ENCODE data around the gene PPP1R3E. TPM values are rescaled to one million over a fixed set of nuclear protein-coding genes. Genes with fewer than 3 reads are reported as not detected.
A peak's percentile ranks its signal among the peaks of the same experiment; 100 is the strongest.

Gene PPP1R3E
- polyA plus RNA-seq, 1 experiment = 2.4 TPM

GRCh38 chr14:23299986-23300686, 2.5 kb downstream of the PPP1R3E start:
- Histone ChIP-seq H3K27ac (ENCODE audit: low read depth, low read length) (peak overlapping the region; percentile 98), H3K27me3 (ENCODE audit: control insufficient read depth, insufficient read depth, low read length) (no peaks in the 10 kb centered on the region), H3K9me3 (ENCODE audit: control insufficient read depth, insufficient read depth, low read length) (no peaks in the 10 kb centered on the region; the same call in 1 of the 2 replicates), H3K4me3 (ENCODE audit: low read depth, low read length) (peak overlapping the region; percentile 79)
- ChIA-PET CTCF (interaction anchor here (0.6 to 2.8 kb wide), 19 partner anchors 8 to 205 kb away, joined by 3 to 27 read pairs (median 7); partner anchors contain the start of genes ACIN1, C14orf119, HOMEZ and PABPN1), POLR2A (interaction anchor here (0.6 to 1.3 kb wide), 2 partner anchors 14 to 258 kb away, joined by 5 to 11 read pairs; partner anchors contain the start of gene HOMEZ)
- DNase-seq (ENCODE audit: low read depth, low spot score) = no peak
- no peak for TF ChIP-seq CTCF (IDR thresholded peaks at IDR 0.05; ENCODE audit: low read depth, low read length)

- POLR2A ChIA-PET = no interaction called here
Observed at GRCh38 chr14:23299211-23299957, 3.3 kb downstream of the PPP1R3E start.

GRCh38 chr14:23297611-23298277, 4.9 kb downstream of the PPP1R3E start:
- Histone ChIP-seq H3K27me3 (ENCODE audit: control insufficient read depth, insufficient read depth, low read length) (peaks cover 6% of the 10 kb centered on the region), H3K9me3 (ENCODE audit: control insufficient read depth, insufficient read depth, low read length) (no peaks in the 10 kb centered on the region; the same call in 1 of the 2 replicates), H3K27ac (ENCODE audit: low read depth, low read length) (no peak overlapping the region), H3K4me3 (ENCODE audit: low read depth, low read length) (no peak overlapping the region)
- no peak for DNase-seq (ENCODE audit: low read depth, low spot score)
- TF ChIP-seq CTCF (IDR thresholded peaks at IDR 0.05; ENCODE audit: low read depth, low read length) = no peak
- CTCF ChIA-PET = interaction anchor here (0.9 to 3.9 kb wide), 3 partner anchors 11 to 177 kb away, joined by 3 to 20 read pairs (median 11); partner anchors contain the start of gene HOMEZ
- POLR2A ChIA-PET = no interaction called here

More at GRCh38 chr14:23299211-23299957, 3.3 kb downstream of the PPP1R3E start:
- no peak overlapping the region for H3K4me3 ChIP-seq (ENCODE audit: low read depth, low read length)
- peak; percentile 41; the same call in 1 of the 2 replicates for TF ChIP-seq CTCF (IDR thresholded peaks at IDR 0.05; ENCODE audit: low read depth, low read length)
- H3K9me3 ChIP-seq (ENCODE audit: control insufficient read depth, insufficient read depth, low read length) = no peaks in the 10 kb centered on the region; the same call in 1 of the 2 replicates
- peak overlapping the region; percentile 21 for H3K27ac ChIP-seq (ENCODE audit: low read depth, low read length)
- CTCF ChIA-PET = interaction anchor here (0.6 to 3.9 kb wide), 8 partner anchors 13 to 178 kb away, joined by 3 to 24 read pairs (median 6); partner anchors contain the start of gene HOMEZ
- DNase-seq (ENCODE audit: low read depth, low spot score) = no peak
- no peaks in the 10 kb centered on the region for H3K27me3 ChIP-seq (ENCODE audit: control insufficient read depth, insufficient read depth, low read length)

- no peak overlapping the region for H3K27ac ChIP-seq (ENCODE audit: low read depth, low read length)
- H3K27me3 ChIP-seq (ENCODE audit: control insufficient read depth, insufficient read depth, low read length) = peaks cover 6% of the 10 kb centered on the region
- CTCF ChIA-PET = interaction anchor here (0.6 to 3.9 kb wide), 4 partner anchors 10 to 177 kb away, joined by 3 to 20 read pairs (median 10); partner anchors contain the start of gene HOMEZ
- H3K9me3 ChIP-seq (ENCODE audit: control insufficient read depth, insufficient read depth, low read length) = no peaks in the 10 kb centered on the region; the same call in 1 of the 2 replicates
- no peak overlapping the region for H3K4me3 ChIP-seq (ENCODE audit: low read depth, low read length)
- no peak for TF ChIP-seq CTCF (IDR thresholded peaks at IDR 0.05; ENCODE audit: low read depth, low read length)
- DNase-seq (ENCODE audit: low read depth, low spot score) = no peak
- POLR2A ChIA-PET = interaction anchor here (0.6 kb wide), 1 partner anchor 10 kb away, joined by 3 read pairs; the partner anchor contains the start of gene BCL2L2
Observed at GRCh38 chr14:23297096-23297495, 5.6 kb downstream of the PPP1R3E start.

All from AG04450 (cell line).